Stimulated activated CD4-positive, alpha-beta T cell treated with anti-CD3 and anti-CD28 coated beads, Interleukin-15, amount 100 ng/mL, for 48 hours (primary cell): ENCODE data around the gene CCDC146.
"Not testable (repeated sequence)": the region's sequence is repeated elsewhere in the genome, so short reads cannot be mapped to it uniquely, and the experiment has no call there.

Source experiments
- DNase-seq, 2 donors: peaks; one replicate each; pipeline ENCODE4 v3.0.0-alpha.2; 2020; ENCODE audit warnings: low read depth in 2 of 2

The CCDC146 gene, protein sequence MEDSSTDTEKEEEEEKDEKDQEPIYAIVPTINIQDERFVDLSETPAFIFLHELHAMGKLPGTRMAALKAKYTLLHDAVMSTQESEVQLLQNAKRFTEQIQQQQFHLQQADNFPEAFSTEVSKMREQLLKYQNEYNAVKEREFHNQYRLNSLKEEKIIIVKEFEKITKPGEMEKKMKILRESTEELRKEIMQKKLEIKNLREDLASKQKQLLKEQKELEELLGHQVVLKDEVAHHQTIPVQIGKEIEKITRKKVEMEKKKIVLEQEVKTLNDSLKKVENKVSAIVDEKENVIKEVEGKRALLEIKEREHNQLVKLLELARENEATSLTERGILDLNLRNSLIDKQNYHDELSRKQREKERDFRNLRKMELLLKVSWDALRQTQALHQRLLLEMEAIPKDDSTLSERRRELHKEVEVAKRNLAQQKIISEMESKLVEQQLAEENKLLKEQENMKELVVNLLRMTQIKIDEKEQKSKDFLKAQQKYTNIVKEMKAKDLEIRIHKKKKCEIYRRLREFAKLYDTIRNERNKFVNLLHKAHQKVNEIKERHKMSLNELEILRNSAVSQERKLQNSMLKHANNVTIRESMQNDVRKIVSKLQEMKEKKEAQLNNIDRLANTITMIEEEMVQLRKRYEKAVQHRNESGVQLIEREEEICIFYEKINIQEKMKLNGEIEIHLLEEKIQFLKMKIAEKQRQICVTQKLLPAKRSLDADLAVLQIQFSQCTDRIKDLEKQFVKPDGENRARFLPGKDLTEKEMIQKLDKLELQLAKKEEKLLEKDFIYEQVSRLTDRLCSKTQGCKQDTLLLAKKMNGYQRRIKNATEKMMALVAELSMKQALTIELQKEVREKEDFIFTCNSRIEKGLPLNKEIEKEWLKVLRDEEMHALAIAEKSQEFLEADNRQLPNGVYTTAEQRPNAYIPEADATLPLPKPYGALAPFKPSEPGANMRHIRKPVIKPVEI

GRCh38 chr7:77121860-77122681, at the start of gene CCDC146:
TSS of gene CCDC146 (plus strand) at chr7:77122615. CDS start at chr7:77167669, 45,054 bp downstream.
- peak; percentile 92 to 93 for DNase-seq

DNA sequence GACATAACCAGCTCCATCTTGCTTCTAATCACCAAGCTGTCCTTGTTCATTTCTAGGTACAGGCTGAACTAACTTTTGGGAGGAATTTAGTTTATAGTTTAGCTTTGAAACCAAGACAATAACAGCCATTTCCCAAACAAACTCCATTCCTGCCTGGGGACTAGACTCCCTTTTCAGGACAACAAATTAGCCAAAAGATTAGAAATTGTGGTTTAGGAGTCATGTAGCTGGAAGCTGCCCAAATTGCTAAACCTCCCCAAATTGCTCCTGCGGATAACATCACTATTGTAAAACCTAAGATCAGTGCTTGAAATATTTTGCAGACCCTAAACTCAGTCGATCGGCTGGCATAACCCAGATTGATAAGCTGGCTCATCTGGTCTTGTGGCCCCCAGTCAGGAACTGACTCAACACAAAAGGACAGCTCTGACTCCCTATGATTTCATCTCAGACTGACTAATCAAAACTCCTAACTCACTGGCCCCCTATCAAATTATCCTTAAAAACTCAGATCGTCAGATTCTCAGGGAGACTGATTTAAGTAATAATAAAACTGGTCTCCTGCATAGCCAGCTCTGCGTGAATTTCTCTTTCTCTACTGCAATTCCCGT, 47.5 kb upstream of the CCDC146 start:
- DNase-seq, result not testable (repeated sequence)

- DNase-seq, result not testable (repeated sequence)
Observed at GRCh38 chr7:77077060-77077459, 45.4 kb upstream of the CCDC146 start.

DNA sequence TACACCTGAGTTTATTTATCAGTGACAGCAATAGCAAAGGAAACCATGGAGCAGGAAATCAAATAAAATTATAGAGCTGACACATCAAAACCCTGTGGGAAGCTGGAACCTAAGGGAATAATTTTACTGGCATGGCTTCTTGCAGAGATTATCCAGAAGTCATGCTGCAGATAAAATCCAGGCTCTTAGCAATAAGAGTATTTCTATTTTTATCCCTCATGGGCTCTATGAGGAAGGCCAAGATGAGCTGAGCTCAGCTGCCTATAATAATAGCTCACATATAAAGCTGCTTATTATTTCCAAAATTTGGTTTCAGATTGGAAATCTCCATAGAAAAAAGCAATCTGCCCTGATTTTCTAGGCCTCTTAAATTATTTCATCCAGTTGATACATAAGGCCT, 43.3 kb upstream of the CCDC146 start:
- not testable (repeated sequence) for DNase-seq

GRCh38 chr7:77079624-77080023, 42.8 kb upstream of the CCDC146 start:
- not testable (repeated sequence) for DNase-seq

- DNase-seq, result not testable (repeated sequence)
Observed at GRCh38 chr7:77080236-77080635, 42.2 kb upstream of the CCDC146 start.

GRCh38 chr7:77082192-77082591, 40.2 kb upstream of the CCDC146 start:
- not testable (repeated sequence) for DNase-seq

GRCh38 chr7:77092301-77092700, 30.1 kb upstream of the CCDC146 start:
- not testable (repeated sequence) for DNase-seq

DNA sequence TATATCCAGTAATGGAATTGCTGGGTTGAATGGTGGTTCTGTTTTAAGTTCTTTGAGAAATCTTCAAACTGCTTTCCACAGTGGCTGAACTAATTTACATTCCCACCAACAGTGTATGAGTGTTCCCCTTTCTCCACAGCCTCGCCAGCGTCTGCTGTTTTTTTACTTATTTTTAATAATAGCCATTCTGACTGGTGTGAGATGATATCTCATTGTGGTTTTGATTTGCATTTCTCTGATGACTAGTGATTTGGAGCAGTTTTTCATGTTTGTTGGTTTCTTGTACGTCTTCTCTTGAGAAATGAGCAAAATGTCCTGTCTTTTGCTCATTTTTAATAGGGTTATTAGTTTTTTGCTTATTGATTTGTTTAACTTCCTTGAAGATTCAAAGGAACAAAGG, 21.9 kb upstream of the CCDC146 start:
- DNase-seq, result not testable (repeated sequence)

- not testable (repeated sequence) for DNase-seq
Observed at GRCh38 chr7:77101187-77101586, 21.2 kb upstream of the CCDC146 start.

GRCh38 chr7:77102671-77103070, 19.7 kb upstream of the CCDC146 start:
- not testable (repeated sequence) for DNase-seq

- DNase-seq, result not testable (repeated sequence)
Observed at GRCh38 chr7:77105904-77106303, 16.5 kb upstream of the CCDC146 start.

DNA sequence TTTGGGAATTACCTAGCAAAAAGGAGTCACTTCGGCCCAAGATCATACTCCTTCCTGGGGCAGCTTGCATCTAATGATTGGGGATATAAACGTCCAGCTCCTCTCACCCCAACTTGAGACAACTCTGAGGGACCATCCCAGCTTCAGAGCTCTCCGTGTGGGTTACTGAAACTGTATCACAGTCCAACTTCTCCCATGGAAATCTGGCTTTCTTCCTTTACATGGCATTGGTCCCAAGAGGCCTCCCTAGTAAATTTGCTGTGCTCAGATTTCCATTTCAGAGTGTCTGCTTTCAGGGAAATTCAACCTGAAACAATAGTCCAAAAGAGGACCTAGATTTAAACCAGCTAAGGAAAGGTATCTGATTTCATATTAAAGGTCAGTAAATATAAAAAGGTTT, 14.8 kb upstream of the CCDC146 start:
- DNase-seq, result not testable (repeated sequence)

- DNase-seq, result not testable (repeated sequence)
Observed at GRCh38 chr7:77108362-77108761, 14.1 kb upstream of the CCDC146 start.

DNA sequence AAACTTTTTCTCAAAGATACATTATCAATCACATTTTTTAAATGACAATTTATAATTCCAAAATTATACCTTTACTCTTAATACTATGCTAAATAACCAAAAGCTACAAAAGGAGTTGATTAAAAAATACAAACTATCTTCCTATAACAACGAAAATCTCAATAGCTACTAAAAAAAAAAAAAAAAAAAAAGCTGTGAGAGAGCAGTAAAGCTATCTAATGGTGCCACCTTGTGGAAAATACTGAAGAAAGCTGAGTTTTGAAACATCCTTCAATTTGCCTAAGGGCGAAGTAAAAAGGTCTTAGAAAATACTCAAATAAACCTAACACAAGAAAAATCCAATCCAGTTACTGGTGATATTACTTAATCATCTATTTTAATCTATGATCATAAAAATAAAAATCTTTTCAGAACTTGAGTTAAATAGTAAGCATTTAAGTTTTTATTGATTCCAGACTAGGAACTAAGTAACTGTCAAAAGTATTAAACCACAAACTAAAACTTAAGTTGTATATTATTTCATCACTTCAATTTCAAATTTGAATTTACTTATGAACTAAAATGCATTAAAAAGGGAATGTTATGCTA, 9.6 kb upstream of the CCDC146 start:
- DNase-seq, result not testable (repeated sequence)

DNA sequence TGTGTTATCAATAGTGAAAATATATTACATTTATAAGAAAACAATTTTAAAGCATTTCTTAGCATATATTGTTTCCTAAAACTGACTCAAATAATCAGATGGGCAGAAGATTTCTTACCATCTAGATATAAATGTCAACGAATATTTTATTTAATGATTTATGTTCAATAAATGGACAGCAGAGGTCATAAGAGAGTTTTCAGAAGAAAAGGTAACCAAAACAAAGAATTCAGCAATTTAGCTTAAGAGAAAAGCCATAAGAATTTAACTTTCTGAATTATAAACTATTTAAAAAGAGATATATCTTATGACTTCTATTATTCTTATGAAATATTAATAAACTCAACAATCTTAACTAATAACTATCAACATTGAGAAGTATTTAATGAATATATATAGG, 3.1 kb downstream of the CCDC146 start:
- DNase-seq, result not testable (repeated sequence)

DNA sequence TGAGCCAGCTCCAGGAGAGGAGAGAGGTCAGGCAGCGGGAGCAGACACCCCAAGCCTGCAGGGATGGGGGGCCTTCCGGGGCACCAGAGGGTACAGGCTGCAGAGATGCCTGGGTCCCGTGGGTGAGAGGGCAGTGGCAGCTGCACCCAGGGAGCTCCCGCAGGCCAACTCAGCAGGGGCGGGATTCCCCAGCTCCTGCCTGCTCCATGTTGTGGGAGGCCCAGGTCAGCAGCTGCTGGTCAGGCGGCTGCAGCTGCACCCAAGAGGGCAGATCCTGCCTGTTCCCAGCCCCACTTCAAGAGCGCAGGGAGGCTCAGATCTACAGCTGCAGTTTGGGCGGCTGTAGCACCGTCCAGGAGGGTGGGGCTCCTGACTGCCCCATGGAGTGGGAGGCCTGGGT, 4.6 kb downstream of the CCDC146 start:
- DNase-seq, result not testable (repeated sequence)

DNA sequence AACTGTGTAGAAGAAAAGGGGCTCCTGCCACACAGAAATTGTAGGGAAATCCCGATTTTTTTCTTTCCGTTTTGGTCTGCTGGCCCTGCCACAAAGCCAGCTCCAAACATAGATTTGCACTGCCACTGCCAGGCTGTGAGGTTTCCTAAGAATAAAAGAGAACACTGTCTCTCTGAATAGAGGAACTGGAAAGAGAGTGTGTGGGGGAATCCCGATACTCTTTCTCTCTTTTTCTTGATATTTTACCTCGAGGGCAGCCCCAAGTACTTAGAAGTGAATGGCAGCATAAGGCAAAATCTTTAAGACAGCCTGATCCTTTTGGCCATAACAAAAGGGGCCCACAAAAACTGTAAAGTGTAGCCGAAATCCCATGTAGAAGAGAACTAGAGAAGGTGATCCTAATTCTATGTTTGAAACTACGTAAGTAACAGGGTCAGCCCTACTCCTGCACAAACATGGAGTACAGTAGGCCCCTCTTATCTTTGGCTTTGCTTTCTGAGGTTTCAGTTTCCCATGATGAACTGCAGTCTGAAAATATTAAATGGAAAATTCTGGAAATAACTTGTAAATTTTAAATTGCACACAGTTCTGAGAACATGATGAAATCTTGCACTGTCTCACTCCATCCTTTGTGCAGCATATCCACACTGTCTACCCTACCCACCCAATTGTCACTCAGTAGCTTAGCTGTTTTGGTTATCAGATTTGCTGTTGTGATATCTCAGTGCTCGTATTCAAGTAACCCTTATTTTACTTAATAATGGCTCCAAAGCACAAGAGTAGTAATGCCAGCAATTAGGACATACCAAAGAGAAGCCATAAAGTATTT, 6.4 kb downstream of the CCDC146 start:
- DNase-seq, result not testable (repeated sequence)

DNA sequence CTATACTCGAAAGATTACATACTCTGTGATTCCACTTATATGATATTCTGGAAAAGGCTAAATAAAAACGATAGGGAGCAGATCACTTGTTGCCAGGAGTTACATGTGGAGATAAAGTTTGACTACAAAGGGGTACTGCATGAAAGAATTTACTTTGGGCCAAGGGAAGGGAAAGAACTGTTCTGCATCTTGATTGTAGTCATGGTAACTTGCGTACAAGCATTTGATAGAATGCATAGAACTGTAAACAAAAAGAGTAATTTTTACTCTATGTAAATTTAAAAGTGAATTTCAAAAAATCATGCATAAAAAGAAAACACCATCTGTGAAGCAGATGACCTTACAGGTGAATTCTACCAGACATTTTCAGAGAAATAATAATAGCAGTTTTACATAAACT, 9.4 kb downstream of the CCDC146 start:
- DNase-seq, result not testable (repeated sequence)

DNA sequence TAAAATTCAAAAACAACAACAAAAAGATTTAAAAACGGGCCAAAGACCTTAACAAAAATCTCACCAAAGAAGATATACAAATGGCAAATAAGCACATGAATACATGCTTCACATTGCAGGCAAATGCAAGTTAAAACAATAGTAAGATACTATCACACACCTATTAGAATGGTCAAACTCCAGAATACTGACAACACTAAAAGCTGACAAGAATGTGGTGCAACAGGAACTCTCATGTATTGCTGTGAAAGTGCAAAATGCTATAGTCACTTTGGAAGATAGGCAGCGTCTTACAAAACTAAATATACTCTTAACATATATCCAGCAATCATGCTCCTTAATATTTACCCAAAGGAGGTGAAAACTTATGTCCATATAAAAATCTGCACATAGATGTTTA, 16.3 kb downstream of the CCDC146 start:
- not testable (repeated sequence) for DNase-seq
